ENCODE measurements around the gene CLIP2.

DNA sequence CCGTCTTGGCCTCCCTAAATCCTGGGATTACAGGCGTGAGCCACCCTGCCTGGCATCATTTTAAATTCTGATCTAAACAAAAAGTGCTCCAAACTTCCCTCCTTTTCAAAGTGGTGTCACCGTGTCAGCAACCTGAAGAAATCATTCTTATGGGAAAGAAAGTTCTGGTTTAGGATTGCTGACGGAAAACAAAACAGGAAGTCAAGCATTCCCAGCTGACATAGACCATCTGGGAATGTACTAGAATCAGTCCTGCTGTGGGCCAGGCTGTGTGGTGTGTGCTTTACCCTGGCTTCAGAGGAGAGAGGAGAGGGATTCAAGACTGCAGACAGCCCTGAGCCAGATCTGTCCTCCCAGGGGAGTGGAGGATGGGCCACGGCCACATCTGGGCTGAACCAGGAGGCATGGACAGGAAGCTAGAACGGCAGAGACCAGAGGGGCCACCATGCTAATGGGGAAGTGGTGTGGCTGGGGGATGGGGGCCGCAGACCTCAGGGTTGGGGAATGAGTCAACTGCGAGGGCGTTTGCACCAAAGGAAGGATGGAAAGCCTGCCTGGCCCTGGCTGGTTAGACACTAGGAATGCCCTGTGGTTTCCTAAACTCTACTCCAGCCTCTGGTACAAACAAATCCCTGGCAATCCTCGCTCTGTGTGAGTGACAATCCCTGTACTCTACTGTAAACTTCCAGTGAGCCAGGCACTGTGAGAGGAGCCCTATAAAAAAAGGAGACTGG lies 16.7 kb upstream of the CLIP2 start:
- TF ChIP-seq, protein P1, sequence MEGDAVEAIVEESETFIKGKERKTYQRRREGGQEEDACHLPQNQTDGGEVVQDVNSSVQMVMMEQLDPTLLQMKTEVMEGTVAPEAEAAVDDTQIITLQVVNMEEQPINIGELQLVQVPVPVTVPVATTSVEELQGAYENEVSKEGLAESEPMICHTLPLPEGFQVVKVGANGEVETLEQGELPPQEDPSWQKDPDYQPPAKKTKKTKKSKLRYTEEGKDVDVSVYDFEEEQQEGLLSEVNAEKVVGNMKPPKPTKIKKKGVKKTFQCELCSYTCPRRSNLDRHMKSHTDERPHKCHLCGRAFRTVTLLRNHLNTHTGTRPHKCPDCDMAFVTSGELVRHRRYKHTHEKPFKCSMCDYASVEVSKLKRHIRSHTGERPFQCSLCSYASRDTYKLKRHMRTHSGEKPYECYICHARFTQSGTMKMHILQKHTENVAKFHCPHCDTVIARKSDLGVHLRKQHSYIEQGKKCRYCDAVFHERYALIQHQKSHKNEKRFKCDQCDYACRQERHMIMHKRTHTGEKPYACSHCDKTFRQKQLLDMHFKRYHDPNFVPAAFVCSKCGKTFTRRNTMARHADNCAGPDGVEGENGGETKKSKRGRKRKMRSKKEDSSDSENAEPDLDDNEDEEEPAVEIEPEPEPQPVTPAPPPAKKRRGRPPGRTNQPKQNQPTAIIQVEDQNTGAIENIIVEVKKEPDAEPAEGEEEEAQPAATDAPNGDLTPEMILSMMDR (conservative IDR thresholded peaks at IDR 0.05; ENCODE audit: low read length) = no peak
- no peak for TF ChIP-seq EZH2phosphoT487 (IDR thresholded peaks at IDR 0.05; ENCODE audit: borderline replicate concordance)

Measured in Loucy (cell line).